ENCODE data around the gene CAST. TPM values are rescaled to one million over a fixed set of nuclear protein-coding genes. Genes with fewer than 3 reads are reported as not detected.

The CAST gene
- total RNA-seq, 2 donors from 2014 or later: 251 to 256 TPM

- H3K36me3 ChIP-seq: no peaks in the 10 kb centered on the region
- no peaks in the 10 kb centered on the region for H3K4me1 ChIP-seq (replicated peaks)
- H3K9me3 ChIP-seq: no peaks in the 10 kb centered on the region
- H3K27ac ChIP-seq: no peak overlapping the region
- DNase-seq (ENCODE audit: low spot score): no peak
- WGBS: 62% methylated on average over 5 of the region's 5 CpGs
- intact Hi-C loops (cut with DNase I): loop anchor here (10.0 kb wide), 1 partner anchor 45 kb away; no protein-coding TSS in a partner anchor
- H3K27me3 ChIP-seq (replicated peaks; ENCODE audit: insufficient read depth): no peaks in the 10 kb centered on the region
- H3K4me3 ChIP-seq: no peak overlapping the region
- TF ChIP-seq POLR2A (IDR thresholded peaks at IDR 0.05) (no peak), CTCF (IDR thresholded peaks at IDR 0.05) (no peak), POLR2AphosphoS5 (IDR thresholded peaks at IDR 0.05) (no peak)
These were observed 12.3 kb upstream of the CAST start for GRCh38 chr5:96649681-96650540.

GRCh38 chr5:96651047-96651446, 11.1 kb upstream of the CAST start:
- no peak for TF ChIP-seq POLR2AphosphoS5 (IDR thresholded peaks at IDR 0.05)
- TF ChIP-seq CTCF (IDR thresholded peaks at IDR 0.05): no peak
- TF ChIP-seq POLR2A (IDR thresholded peaks at IDR 0.05): no peak
- no peaks in the 10 kb centered on the region for H3K4me1 ChIP-seq (replicated peaks)
- intact Hi-C loops (cut with DNase I): loop anchor here (10.0 kb wide), 1 partner anchor 46 kb away; no protein-coding TSS in a partner anchor
- no peak for DNase-seq (ENCODE audit: low spot score)
- no peak overlapping the region for H3K4me3 ChIP-seq
- no peaks in the 10 kb centered on the region for H3K36me3 ChIP-seq
- no peaks in the 10 kb centered on the region for H3K27me3 ChIP-seq (replicated peaks; ENCODE audit: insufficient read depth)
- H3K27ac ChIP-seq: no peak overlapping the region
- H3K9me3 ChIP-seq: no peaks in the 10 kb centered on the region
- WGBS: 70% methylated on average over 5 of the region's 5 CpGs

GRCh38 chr5:96651948-96652753, 10.0 kb upstream of the CAST start:
- H3K4me1 ChIP-seq (replicated peaks): no peaks in the 10 kb centered on the region
- H3K4me3 ChIP-seq: no peak overlapping the region

GRCh38 chr5:96652769-96653454, 9.3 kb upstream of the CAST start:
- WGBS: 69% methylated on average over 1 of the region's 1 CpG
- intact Hi-C loops (cut with DNase I): loop anchor here (10.0 kb wide), 1 partner anchor 48 kb away; no protein-coding TSS in a partner anchor
- H3K4me1 ChIP-seq (replicated peaks): no peaks in the 10 kb centered on the region

More at GRCh38 chr5:96651948-96652753, 10.0 kb upstream of the CAST start:
- H3K9me3 ChIP-seq: no peaks in the 10 kb centered on the region
- DNase-seq (ENCODE audit: low spot score): no peak
- H3K27ac ChIP-seq: no peak overlapping the region
- TF ChIP-seq POLR2AphosphoS5 (IDR thresholded peaks at IDR 0.05): no peak
- no peak for TF ChIP-seq CTCF (IDR thresholded peaks at IDR 0.05)
- TF ChIP-seq POLR2A (IDR thresholded peaks at IDR 0.05): no peak
- no peaks in the 10 kb centered on the region for H3K27me3 ChIP-seq (replicated peaks; ENCODE audit: insufficient read depth)
- 78% methylated on average over 4 of the region's 4 CpGs for WGBS
- intact Hi-C loops (cut with DNase I): loop anchor here (10.0 kb wide), 1 partner anchor 47 kb away; no protein-coding TSS in a partner anchor
- no peaks in the 10 kb centered on the region for H3K36me3 ChIP-seq

More at GRCh38 chr5:96652769-96653454, 9.3 kb upstream of the CAST start:
- H3K27ac ChIP-seq: no peak overlapping the region
- no peaks in the 10 kb centered on the region for H3K27me3 ChIP-seq (replicated peaks; ENCODE audit: insufficient read depth)
- TF ChIP-seq POLR2A (IDR thresholded peaks at IDR 0.05): no peak
- TF ChIP-seq CTCF (IDR thresholded peaks at IDR 0.05): no peak
- TF ChIP-seq POLR2AphosphoS5 (IDR thresholded peaks at IDR 0.05): no peak
- H3K4me3 ChIP-seq: no peak overlapping the region
- H3K9me3 ChIP-seq: no peaks in the 10 kb centered on the region
- H3K36me3 ChIP-seq: no peaks in the 10 kb centered on the region
- DNase-seq (ENCODE audit: low spot score): no peak
